Left lobe of liver (tissue), 2 donors: ENCODE data around the gene CDK15. TPM values are rescaled to one million over a fixed set of nuclear protein-coding genes. Genes with fewer than 3 reads are reported as not detected.
"Not testable (repeated sequence)": the region's sequence is repeated elsewhere in the genome, so short reads cannot be mapped to it uniquely, and the experiment has no call there.

Source experiments
- ATAC-seq: fragments of 200-7000 bp; cut with Tn5 transposase; one replicate; pipeline ENCODE4 v1.9.1; 2020; ENCODE audit warnings: mild to moderate bottlenecking, moderate library complexity
- DNase-seq: peaks from one replicate; pipeline ENCODE4 v3.0.0-alpha.2; 2020; ENCODE audit warnings: low spot score
- total RNA-seq: library from RNA; stranded (reverse); gene quantifications from one replicate; pipeline ENCODE4 v1.2.1, GENCODE V29; 2021
- donor health status: DM: no; HTN: no; CAD: no; lungs with moderate emphysema.
- donor health status: DM: no; HTN: yes; CAD: no.

CDK15 gene
- total RNA-seq, 1 donor from 2014 or later: 0.13 TPM

GRCh38 chr2:201788371-201788770 lies 18.0 kb upstream of the CDK15 start:
- no peak for ATAC-seq
- DNase-seq: no peak

- DNase-seq: no peak
- peak; percentile 62 for ATAC-seq
Observed at GRCh38 chr2:201789395-201789794, 16.9 kb upstream of the CDK15 start.

DNA sequence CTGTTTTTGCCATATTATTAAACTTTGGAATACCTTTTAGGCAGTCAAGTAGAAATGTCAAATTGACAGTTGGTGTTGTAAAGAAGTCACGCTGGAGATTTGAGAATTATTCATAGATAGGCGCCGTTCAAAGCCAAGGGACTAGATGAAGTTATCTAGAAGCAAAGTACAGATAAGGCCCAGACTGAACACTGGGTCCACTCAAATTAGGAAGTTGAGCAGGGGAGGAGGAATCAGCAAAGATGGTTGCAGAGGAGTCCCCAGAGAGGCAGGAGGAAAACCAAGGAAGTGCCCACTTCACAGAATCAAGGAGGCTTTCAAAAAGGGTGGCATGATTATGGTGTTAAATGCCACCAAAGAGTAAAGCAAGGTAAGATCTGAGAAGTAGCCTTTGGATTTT lies 16.0 kb upstream of the CDK15 start:
- no peak for ATAC-seq
- no peak for DNase-seq

- ATAC-seq (no peak), DNase-seq (no peak)
Observed at GRCh38 chr2:201790989-201791388, 15.3 kb upstream of the CDK15 start.

- no peak for DNase-seq
- no peak for ATAC-seq
Observed at GRCh38 chr2:201793631-201794030, 12.7 kb upstream of the CDK15 start.

- no peak for ATAC-seq
Observed at GRCh38 chr2:201794294-201794693, 12.0 kb upstream of the CDK15 start.

DNA sequence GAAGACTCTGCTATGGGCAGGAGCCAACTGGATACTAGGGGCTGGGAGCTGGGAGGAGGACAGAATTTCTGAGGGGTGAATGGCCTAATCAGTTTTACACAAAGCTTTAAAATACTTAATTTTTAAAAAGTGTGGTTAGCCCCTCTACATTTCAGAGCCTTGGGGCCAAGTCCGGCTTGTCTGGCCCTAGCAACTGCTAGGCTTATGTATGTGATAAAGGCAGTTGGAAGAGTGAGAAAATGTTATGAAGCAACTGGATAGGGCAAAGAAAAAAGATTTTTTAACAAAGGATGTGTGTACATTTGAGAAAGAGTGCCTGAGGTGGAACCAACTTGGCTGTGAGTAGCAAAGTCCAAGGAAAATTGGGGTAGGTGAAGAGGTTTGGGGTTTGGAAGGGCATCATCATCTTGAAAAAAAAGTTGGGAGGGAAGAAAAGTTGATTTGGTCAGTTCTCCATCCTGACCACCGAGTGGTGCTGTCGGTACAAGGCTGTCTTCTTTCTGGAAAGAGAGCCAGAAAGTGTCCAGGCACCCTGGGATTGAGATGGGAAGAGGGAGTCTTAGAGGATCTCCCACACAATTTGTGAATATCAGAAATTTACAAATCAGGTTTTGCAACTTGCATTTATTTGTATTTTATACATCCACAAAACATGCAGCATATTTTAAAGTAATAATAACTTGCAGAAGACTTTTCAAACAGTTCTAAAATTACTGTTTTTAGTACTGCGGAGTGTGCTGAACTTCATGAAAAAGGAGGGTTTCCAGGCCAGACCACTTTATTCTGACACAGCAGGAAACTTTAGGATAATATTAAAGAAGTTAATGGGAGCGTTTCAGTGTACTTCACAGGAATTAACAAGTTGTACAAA lies 10.5 kb upstream of the CDK15 start:
- ATAC-seq: peak; percentile 74
- no peak for DNase-seq

More at GRCh38 chr2:201794294-201794693, 12.0 kb upstream of the CDK15 start:
- DNase-seq: no peak

DNA sequence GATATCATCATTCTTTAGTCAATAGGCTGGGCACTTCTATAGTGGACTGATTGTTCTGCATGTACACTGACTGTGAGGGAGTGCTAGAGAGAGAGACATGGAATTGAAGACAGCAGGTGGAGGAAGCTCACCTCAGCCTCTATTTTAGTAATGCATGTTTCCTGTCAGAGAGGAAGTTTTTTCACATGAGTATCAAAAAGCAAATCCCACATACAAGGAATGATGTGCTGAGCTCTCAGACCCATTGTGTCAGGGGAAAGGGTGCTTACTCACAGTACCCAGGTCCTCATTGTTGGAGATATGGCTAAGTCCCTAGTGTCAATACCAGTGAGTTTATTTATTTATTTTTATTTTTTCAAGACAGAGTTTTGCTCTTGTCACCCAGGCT lies 9.9 kb upstream of the CDK15 start:
- DNase-seq (no peak), ATAC-seq (no peak)

GRCh38 chr2:201797175-201797840 lies 9.0 kb upstream of the CDK15 start:
- ATAC-seq (no peak), DNase-seq (no peak)

DNA sequence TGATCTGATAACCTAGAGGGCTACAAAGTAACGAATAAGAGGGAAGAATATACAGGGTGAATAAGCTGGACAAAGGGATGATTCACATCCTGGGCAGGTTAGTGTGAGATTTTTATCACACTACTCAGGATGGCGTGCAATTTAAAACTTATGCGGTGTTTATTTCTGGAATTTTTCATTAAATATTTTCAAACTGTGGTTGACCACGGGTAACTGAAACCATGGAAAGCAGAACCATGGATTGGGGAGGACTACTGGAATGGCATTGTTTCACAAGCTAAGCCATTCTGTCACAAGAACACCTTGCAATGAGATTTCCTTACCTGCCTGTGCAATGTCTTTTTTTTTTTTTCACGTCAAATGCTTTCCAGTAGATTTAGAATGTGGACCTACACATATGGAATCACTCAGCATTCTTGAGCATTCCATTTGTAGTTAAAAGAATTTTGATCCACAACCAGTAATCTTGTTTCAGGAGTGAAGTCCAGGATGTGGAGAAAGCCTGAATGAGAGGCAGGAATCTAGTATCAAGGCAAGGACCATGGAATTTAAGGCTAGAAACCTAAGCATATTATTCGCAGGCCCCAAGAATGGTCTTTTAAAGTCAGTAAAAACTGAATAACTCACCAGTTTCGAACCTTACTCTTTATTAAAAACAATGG lies 8.0 kb upstream of the CDK15 start:
- ATAC-seq (no peak), DNase-seq (no peak)

GRCh38 chr2:201798914-201799285 lies 7.4 kb upstream of the CDK15 start:
- not testable (repeated sequence) for DNase-seq, ATAC-seq

DNA sequence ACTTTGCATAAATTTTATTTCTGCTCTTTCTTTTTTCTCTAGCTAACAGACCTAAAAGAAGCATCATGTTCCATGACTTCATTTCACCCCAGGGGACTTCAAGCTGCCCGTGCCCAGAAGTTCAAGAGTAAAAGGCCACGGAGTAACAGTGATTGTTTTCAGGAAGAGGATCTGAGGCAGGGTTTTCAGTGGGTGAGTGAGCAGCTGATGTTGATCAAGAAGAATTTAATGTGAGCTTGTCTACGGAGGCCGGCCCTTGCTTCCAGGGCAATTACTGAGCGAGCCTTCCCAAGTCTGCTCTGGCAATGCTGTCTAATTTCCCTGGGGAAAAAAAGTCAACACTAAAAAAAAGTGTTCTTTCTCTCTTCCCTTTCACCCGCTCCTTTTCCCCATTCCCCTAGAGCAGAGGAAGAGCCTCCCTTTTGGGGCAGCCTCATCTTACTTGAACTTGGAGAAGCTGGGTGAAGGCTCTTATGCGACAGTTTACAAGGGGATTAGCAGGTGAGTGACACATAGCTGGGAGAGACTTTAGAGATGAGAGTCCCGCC lies 1.2 kb downstream of the CDK15 start:
- ATAC-seq (no peak), DNase-seq (no peak)

DNA sequence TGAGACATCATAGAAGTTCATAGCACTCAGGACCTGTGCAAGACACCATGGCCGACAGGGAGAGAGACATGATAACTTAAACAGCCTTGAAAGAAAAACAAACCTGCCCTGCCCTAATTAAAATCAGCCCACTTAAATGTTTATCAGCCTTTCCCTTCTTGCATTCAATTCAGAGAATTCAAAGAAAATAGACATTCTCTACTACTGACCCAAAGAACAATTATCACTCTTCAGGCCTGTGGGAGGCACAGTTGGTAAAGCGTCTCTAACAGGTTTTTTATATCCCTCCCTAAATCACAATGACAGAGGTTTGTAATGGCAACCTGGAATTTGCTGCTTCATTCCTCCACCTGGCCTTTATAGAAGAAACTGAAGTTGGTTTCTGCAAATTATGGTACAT lies 1.7 kb downstream of the CDK15 start:
- ATAC-seq (no peak), DNase-seq (no peak)

GRCh38 chr2:201809633-201810032 lies 3.3 kb downstream of the CDK15 start:
- ATAC-seq: no peak

DNA sequence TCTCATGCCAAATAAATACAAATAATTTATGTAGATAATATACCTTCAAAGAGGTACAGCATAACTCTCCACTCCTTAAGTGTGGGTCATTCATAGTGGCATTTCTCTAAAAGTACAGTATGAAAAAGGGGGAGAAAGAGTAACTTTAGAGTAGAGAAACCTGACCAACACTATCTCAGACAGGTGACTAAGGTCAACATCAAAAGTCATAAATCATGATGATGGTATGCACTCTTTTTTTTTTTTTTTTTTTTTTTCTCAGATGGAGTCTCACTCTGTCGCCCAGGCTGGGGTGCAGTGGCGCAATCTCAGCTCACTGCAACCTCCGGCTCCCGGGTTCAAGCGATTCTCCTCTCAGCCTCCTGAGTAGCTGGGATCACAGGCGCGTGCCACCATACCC lies 4.3 kb downstream of the CDK15 start:
- ATAC-seq, DNase-seq: not testable (repeated sequence)

More at GRCh38 chr2:201809633-201810032, 3.3 kb downstream of the CDK15 start:
- no peak for DNase-seq

DNA sequence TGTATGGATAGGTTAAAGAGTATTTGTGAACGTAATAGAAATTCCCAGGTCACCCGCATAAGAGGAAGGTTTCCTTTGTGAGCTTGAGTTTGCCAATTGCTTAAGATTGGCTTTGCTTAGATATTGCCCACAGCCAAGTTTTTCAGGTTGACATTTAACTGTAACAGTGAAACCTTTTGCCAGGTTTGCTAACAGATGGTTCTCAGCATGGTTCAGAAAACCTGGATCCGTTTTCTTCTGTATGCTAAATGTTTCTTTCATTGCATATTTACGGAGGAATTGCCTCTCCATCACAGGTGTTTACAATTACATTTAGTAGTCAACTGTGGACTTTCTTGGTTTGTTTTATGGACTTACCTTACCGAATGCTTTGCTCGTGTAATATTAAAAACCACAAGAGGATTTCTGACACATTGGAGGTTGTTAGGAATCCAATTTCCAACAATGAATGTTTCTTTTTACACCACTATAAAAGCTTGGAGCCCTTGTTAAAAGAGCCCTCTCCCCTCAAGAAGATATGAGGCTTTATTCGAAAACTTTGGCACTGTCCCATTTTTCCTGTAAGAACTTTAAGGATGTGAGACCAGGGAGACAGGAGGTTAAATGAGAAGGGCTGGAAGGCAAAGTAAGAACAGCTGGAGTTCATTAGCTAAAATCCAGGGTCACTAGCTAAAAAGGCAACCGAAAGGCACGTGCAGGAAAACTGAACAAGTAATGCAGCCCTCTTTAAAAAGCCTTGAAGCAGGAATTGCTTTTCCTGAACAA lies 7.8 kb downstream of the CDK15 start:
- ATAC-seq (no peak), DNase-seq (no peak)

- DNase-seq (no peak), ATAC-seq (no peak)
Observed at GRCh38 chr2:201816657-201817575, 10.6 kb downstream of the CDK15 start.

GRCh38 chr2:201820383-201821007 lies 14.2 kb downstream of the CDK15 start:
- no peak for ATAC-seq
- no peak for DNase-seq

- no peak for ATAC-seq
- DNase-seq: no peak
Observed at GRCh38 chr2:201821080-201821479, 14.7 kb downstream of the CDK15 start.
